Loucy (cell line): ENCODE results near the gene TF.

ENCODE experiments used
- H2AFZ ChIP-seq: fragments of 200-600 bp; sonication (generic); 2 replicates; pipeline ENCODE4 v1.6.0; 2016; ENCODE audit warnings: antibody characterized with exemption, mild to moderate bottlenecking, low read length, moderate library complexity
- H3F3A ChIP-seq: fragments of 200-600 bp; 2 replicates; pipeline ENCODE4 v1.6.0; 2016; ENCODE audit warnings: antibody characterized with exemption, low read depth, mild to moderate bottlenecking
- H3K27me3 ChIP-seq: fragments of 200-600 bp; sonication (generic); 2 replicates; pipeline ENCODE4 v1.6.1; 2014; ENCODE audit warnings: low read length, mild to moderate bottlenecking; ENCODE audit not compliant: insufficient read depth, poor library complexity, severe bottlenecking
- H3K36me3 ChIP-seq: fragments of 200-600 bp; sonication (generic); 2 replicates; pipeline ENCODE4 v1.6.1; 2016; ENCODE audit warnings: low read length; ENCODE audit not compliant: insufficient read depth
- H3K4me1 ChIP-seq: fragments of 200-600 bp; sonication (generic); 2 replicates; pipeline ENCODE4 v1.5.1; 2014; ENCODE audit warnings: low read length, mild to moderate bottlenecking; ENCODE audit not compliant: insufficient read depth, poor library complexity, severe bottlenecking
- H3K4me2 ChIP-seq: fragments of 200-600 bp; sonication (generic); 2 replicates; pipeline ENCODE4 v1.6.0; 2014; ENCODE audit warnings: antibody characterized with exemption, low read length, low read depth, mild to moderate bottlenecking; ENCODE audit not compliant: poor library complexity, severe bottlenecking
- H3K4me3 ChIP-seq: fragments of 200-600 bp; sonication (generic); 2 replicates; pipeline ENCODE4 v1.5.1; 2014; ENCODE audit warnings: low read length, mild to moderate bottlenecking, mixed read lengths; ENCODE audit not compliant: poor library complexity, severe bottlenecking
- H3K79me2 ChIP-seq: fragments of 200-600 bp; sonication (generic); 2 replicates; pipeline ENCODE4 v1.6.1; 2014; ENCODE audit warnings: low read length; ENCODE audit not compliant: insufficient read depth
- H3K9ac ChIP-seq: fragments of 200-600 bp; sonication (generic); 2 replicates; pipeline ENCODE4 v1.6.0; 2014; ENCODE audit warnings: mild to moderate bottlenecking, low read depth, low read length, moderate library complexity; ENCODE audit not compliant: poor library complexity, severe bottlenecking
- H3K9me2 ChIP-seq: fragments of 200-600 bp; sonication (generic); replicated peaks from 2 replicates; pipeline ENCODE4 v1.6.1; 2016; ENCODE audit warnings: low read depth, low read length, mixed read lengths
- H3K9me3 ChIP-seq: fragments of 200-600 bp; sonication (generic); 2 replicates; pipeline ENCODE4 v1.6.1; 2014; ENCODE audit warnings: mild to moderate bottlenecking, antibody characterized with exemption, low read length, low read depth; ENCODE audit not compliant: insufficient read depth
- H4K20me1 ChIP-seq: fragments of 200-600 bp; sonication (generic); 2 replicates; pipeline ENCODE4 v1.6.0; 2014; ENCODE audit warnings: antibody characterized with exemption, low read length, mild to moderate bottlenecking; ENCODE audit not compliant: insufficient read depth, poor library complexity, severe bottlenecking
- CTCF ChIP-seq: fragments of 200-600 bp; sonication (generic); conservative IDR thresholded peaks from 2 replicates; pipeline ENCODE4 v1.5.1; 2014; ENCODE audit warnings: mild to moderate bottlenecking, antibody characterized with exemption, low read length
- EZH2phosphoT487 ChIP-seq: fragments of 200-600 bp; IDR thresholded peaks from 2 replicates; pipeline ENCODE4 v1.6.1; 2018; ENCODE audit warnings: antibody characterized with exemption, mild to moderate bottlenecking, moderate library complexity, borderline replicate concordance

TF gene

GRCh38 chr3:133835418-133835743, 89.2 kb downstream of the TF start:
- H3K9me2 ChIP-seq = no peaks in the 10 kb centered on the region
- H4K20me1 ChIP-seq = no peaks in the 10 kb centered on the region
- no peaks in the 10 kb centered on the region for H3K36me3 ChIP-seq
- no peaks in the 10 kb centered on the region for H3K27me3 ChIP-seq
- H3K4me3 ChIP-seq = no peak overlapping the region
- TF ChIP-seq EZH2phosphoT487 = no peak
- no peak for TF ChIP-seq CTCF
- no peak overlapping the region for H3K4me2 ChIP-seq
- no peaks in the 10 kb centered on the region for H3K79me2 ChIP-seq
- H2AFZ ChIP-seq = no peak overlapping the region
- no peaks in the 10 kb centered on the region for H3F3A ChIP-seq
- H3K4me1 ChIP-seq = no peaks in the 10 kb centered on the region
- H3K9me3 ChIP-seq = no peaks in the 10 kb centered on the region
- H3K9ac ChIP-seq = no peak overlapping the region

GRCh38 chr3:133835961-133836360, 89.8 kb downstream of the TF start:
- H3K9ac ChIP-seq = no peak overlapping the region
- no peaks in the 10 kb centered on the region for H3K36me3 ChIP-seq
- H3K4me2 ChIP-seq = no peak overlapping the region

GRCh38 chr3:133836497-133837158, 90.4 kb downstream of the TF start:
- Histone ChIP-seq H3K9me3 (no peaks in the 10 kb centered on the region), H3K4me3 (no peak overlapping the region), H3K4me2 (no peak overlapping the region), H3K9ac (no peak overlapping the region), H3K9me2 (no peaks in the 10 kb centered on the region), H3K36me3 (no peaks in the 10 kb centered on the region), H4K20me1 (no peaks in the 10 kb centered on the region), H3K79me2 (no peaks in the 10 kb centered on the region), H3K4me1 (no peaks in the 10 kb centered on the region), H3K27me3 (no peaks in the 10 kb centered on the region), H2AFZ (no peak overlapping the region), H3F3A (no peaks in the 10 kb centered on the region)
- TF ChIP-seq EZH2phosphoT487 = no peak
- no peak for TF ChIP-seq CTCF

More at GRCh38 chr3:133835961-133836360, 89.8 kb downstream of the TF start:
- Histone ChIP-seq H3K79me2 (no peaks in the 10 kb centered on the region), H3K27me3 (no peaks in the 10 kb centered on the region), H3F3A (no peaks in the 10 kb centered on the region), H3K9me2 (no peaks in the 10 kb centered on the region), H4K20me1 (no peaks in the 10 kb centered on the region), H2AFZ (no peak overlapping the region), H3K9me3 (no peaks in the 10 kb centered on the region), H3K4me1 (no peaks in the 10 kb centered on the region), H3K4me3 (no peak overlapping the region)
- TF ChIP-seq CTCF (no peak), EZH2phosphoT487 (no peak)
